ENCODE results near the gene INSM1. TPM values are rescaled to one million over a fixed set of nuclear protein-coding genes. Genes with fewer than 3 reads are reported as not detected.
A peak's percentile ranks its signal among the peaks of the same experiment; 100 is the strongest.
"Not testable (repeated sequence)": the region's sequence is repeated elsewhere in the genome, so short reads cannot be mapped to it uniquely, and the experiment has no call there.

INSM1 gene
- total RNA-seq, 1 donor from 2014 or later, result not detected

- H3K9me3 Mint-ChIP-seq, result peaks cover 19% of the 10 kb centered on the region
- no peaks in the 10 kb centered on the region for H3K4me1 Mint-ChIP-seq
- H3K27ac Mint-ChIP-seq, result no peak overlapping the region
- H3K36me3 Mint-ChIP-seq, result peaks cover 5% of the 10 kb centered on the region
- no peak overlapping the region for H3K4me3 Mint-ChIP-seq
- no peak for DNase-seq (ENCODE audit: low spot score in 2 of 2, unreplicated experiment in 2 of 2)
- no peak for TF ChIP-seq CTCF (IDR thresholded peaks at IDR 0.05; ENCODE audit: unreplicated experiment)
- peaks cover 30% of the 10 kb centered on the region for H3K27me3 Mint-ChIP-seq (ENCODE audit: low read depth)
Observed at GRCh38 chr20:20353576-20353975, 14.3 kb upstream of the INSM1 start.

- H3K4me3 Mint-ChIP-seq; H3K27ac Mint-ChIP-seq; DNase-seq (ENCODE audit: low spot score in 2 of 2, unreplicated experiment in 2 of 2); H3K4me1 Mint-ChIP-seq; H3K36me3 Mint-ChIP-seq: not testable (repeated sequence)
- Mint-ChIP-seq H3K27me3 (ENCODE audit: low read depth) (peaks cover 32% of the 10 kb centered on the region), H3K9me3 (peaks cover 15% of the 10 kb centered on the region)
Observed at GRCh38 chr20:20355503-20355902, 12.4 kb upstream of the INSM1 start.

GRCh38 chr20:20358801-20359200 is 9.1 kb upstream of the INSM1 start:
- Mint-ChIP-seq H3K4me1 (peaks cover 1% of the 10 kb centered on the region), H3K27ac (no peak overlapping the region), H3K9me3 (peaks cover 7% of the 10 kb centered on the region), H3K27me3 (ENCODE audit: low read depth) (peaks cover 56% of the 10 kb centered on the region), H3K4me3 (no peak overlapping the region), H3K36me3 (peaks cover 5% of the 10 kb centered on the region)
- DNase-seq (ENCODE audit: low spot score in 2 of 2, unreplicated experiment in 2 of 2), result no peak
- TF ChIP-seq CTCF (IDR thresholded peaks at IDR 0.05; ENCODE audit: unreplicated experiment), result no peak

- Mint-ChIP-seq H3K4me1 (peaks cover 1% of the 10 kb centered on the region), H3K27me3 (ENCODE audit: low read depth) (peaks cover 62% of the 10 kb centered on the region), H3K27ac (no peak overlapping the region), H3K4me3 (no peak overlapping the region), H3K9me3 (peaks cover 3% of the 10 kb centered on the region), H3K36me3 (peaks cover 2% of the 10 kb centered on the region)
- no peak for DNase-seq (ENCODE audit: low spot score in 2 of 2, unreplicated experiment in 2 of 2)
- no peak for TF ChIP-seq CTCF (IDR thresholded peaks at IDR 0.05; ENCODE audit: unreplicated experiment)
Observed at GRCh38 chr20:20359628-20360027, 8.3 kb upstream of the INSM1 start.

GRCh38 chr20:20360464-20360863 is 7.4 kb upstream of the INSM1 start:
- peaks cover 1% of the 10 kb centered on the region for H3K4me1 Mint-ChIP-seq

More at GRCh38 chr20:20360464-20360863, 7.4 kb upstream of the INSM1 start:
- no peak overlapping the region for H3K27ac Mint-ChIP-seq
- DNase-seq (ENCODE audit: low spot score in 2 of 2, unreplicated experiment in 2 of 2), result no peak
- no peaks in the 10 kb centered on the region for H3K9me3 Mint-ChIP-seq
- no peaks in the 10 kb centered on the region for H3K36me3 Mint-ChIP-seq
- no peak overlapping the region for H3K4me3 Mint-ChIP-seq
- peaks cover 71% of the 10 kb centered on the region for H3K27me3 Mint-ChIP-seq (ENCODE audit: low read depth)
- TF ChIP-seq CTCF (IDR thresholded peaks at IDR 0.05; ENCODE audit: unreplicated experiment), result peak; percentile 64

Data from mesothelial cell of epicardium (in vitro differentiated cells).